Stimulated activated CD8-positive, alpha-beta memory T cell treated with anti-CD3 and anti-CD28 coated beads, Interleukin-15, amount 100 ng/mL, for 1 hour (primary cell): ENCODE results near the gene PAIP1.
A peak's percentile ranks its signal among the peaks of the same experiment; 100 is the strongest.
"Not testable (repeated sequence)": the region's sequence is repeated elsewhere in the genome, so short reads cannot be mapped to it uniquely, and the experiment has no call there.

Experiments used
- DNase-seq: peaks from one replicate; pipeline ENCODE4 v3.0.0-alpha.2; 2020; ENCODE audit warnings: low read depth

Gene PAIP1

DNA sequence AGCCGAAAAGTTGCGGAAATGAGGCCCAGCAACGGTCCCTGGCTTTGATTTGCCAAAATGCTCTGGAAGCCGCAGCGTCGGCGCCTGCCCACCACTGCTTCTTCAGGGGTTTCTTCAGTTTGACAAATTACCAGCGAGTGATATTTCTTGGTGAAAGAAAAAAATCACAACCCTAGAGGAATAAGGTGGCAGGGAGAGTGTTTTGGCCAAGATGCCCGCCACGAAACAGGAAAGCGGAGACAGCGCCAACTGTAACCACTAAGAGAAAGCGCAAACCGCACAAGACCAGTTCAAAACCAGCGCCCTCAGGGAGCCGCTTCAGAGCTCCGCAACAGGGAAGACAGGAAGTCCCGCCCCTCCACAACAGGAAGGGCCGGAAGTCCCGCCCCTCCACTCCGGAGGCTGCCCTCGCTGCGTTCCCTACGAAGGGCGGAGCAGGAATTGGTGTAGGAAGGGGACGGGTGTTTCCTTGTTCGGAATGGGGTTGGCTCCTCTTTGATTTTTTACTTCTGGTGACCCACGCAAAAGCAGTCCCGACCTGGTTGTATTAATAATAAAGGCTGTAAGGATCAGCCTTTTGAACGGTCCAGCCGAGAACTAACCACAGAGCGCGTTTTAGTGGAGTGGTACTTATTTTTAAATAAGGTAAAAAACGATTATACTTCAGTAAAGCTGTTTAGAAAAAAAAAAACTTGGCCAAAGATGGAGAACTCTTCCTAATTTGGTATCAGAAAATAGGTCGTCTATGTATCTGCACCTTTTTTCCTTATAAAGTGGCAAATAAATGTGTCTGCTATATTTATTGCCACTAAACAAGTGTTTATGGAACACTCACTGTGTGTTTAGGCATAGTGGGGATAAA lies 41.8 kb downstream of the PAIP1 start, which contains the start of gene C5orf34:
C5orf34 (minus strand) TSS at position 333 of the 862 bp plus-strand sequence. CDS start 5,809 bp downstream, outside the sequence.
- DNase-seq: peak; percentile 94

DNA sequence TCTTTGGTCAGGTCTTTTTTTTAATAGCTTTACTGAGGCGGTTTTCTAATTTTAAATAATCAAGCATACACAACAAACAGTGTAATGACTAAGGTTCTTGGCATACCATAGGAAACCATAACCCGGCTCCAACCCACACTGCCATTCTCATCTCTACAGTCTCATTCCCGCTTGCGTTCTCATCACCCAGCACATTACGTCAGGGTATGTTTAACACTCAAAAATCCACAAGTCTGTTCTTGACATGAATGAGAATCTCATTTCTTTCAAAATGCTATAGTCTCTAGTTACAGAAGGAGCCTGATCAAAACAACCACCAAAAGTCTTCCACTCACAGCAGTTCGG lies 42.4 kb downstream of the PAIP1 start:
- DNase-seq: no peak

DNA sequence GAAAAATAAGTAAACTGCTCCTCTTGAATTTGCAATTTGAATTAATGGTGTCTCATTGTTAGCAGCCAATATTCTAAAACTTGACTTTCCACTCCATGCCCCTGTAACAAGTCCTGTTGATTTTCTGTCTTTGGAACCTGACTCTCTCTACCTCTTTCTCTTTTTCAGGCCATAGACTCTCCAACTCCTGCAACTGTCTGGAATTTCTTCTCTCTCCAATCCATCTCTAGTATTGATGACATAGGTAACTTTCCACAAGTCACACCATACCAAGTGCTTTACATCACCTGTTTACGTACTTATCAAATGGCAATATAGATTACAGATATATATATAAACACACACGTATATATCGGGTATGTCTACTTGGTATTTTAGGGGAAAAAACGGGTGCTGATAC lies 42.9 kb downstream of the PAIP1 start:
- no peak for DNase-seq

GRCh38 chr5:43511062-43511461 lies 45.8 kb downstream of the PAIP1 start:
- DNase-seq: not testable (repeated sequence)

GRCh38 chr5:43498581-43498980 lies 58.3 kb downstream of the PAIP1 start:
- DNase-seq: no peak

DNA sequence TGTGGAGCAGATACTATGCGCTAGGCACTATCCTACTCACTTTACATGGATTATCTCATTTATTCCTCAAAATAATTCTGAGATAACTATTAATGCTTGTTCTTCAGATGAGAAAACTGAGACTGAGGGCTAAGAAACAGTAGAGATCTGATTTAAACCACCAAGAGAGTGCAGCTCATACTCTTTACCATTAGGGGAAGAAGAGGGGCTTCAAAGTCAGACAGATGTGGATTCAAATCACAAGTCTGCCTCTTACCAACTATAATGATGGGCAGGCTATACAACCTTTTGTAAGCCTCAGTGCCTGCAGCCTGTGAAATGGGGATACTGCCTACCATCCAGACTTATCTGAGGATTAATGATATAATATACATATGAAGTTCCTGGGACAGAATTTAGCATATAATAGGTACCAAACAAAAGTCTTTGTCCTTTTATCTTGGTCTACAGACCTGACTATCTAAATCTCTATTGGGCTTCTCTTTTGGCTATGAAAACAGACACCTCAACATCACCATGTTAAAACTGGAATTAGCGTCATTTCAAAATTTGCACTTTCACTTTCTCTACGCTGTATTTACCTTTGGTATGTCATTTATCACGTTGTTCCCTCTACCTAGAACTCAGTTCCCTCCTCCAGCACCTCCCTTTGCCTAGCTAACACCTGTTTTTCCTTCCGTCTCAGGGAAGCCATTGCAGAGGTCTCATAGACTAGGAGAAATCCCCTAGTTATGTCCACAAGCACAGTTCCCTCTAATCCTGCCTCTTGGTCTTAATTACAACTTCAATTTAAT lies 59.4 kb downstream of the PAIP1 start:
- no peak for DNase-seq

GRCh38 chr5:43491326-43491725 lies 65.6 kb downstream of the PAIP1 start:
- DNase-seq: no peak

- no peak for DNase-seq
Observed at GRCh38 chr5:43486353-43486752, 70.5 kb downstream of the PAIP1 start.

GRCh38 chr5:43485406-43485805 lies 71.5 kb downstream of the PAIP1 start:
- DNase-seq: no peak

GRCh38 chr5:43484106-43484849 lies 72.6 kb downstream of the PAIP1 start:
- peak; percentile 71 for DNase-seq

DNA sequence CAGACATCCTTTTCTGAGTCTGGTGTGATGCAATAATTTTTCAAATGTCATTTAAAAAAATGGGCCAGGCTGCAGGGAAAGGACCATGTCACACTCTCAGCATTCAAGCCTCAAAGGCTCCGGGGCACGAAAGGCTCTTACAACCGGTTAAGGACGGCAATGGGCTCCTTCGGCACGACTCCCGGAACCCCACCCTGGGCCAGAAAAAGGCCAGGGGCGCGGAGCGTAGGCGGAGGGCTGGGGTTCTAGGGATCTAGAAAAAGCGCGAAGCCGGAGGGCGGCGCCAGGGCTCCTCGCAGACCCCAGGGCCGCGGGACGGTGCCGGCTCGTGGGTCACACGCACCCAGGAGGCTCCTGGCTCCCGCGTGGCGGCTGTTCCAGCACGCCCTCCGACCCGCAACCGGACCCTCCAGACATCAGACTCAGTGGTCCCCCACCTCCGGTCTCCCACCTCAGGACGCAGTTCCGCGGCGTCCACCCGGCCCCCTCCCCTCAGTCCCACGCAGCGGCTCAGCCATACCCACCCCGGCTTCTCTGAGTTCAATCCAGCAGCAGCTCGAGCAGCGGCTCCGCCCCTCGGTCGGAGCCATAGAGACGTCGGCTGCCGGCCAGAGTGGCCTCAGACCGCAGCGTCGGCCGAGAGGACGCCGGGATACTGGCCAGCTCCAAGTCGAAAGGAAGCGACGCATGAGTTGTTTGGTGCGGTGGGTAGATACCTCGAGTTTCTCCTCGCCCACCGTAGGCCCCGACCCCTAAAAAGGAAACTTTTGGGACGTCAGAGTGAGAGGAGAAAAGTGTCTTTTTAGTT lies 73.4 kb downstream of the PAIP1 start, which contains the start of gene TMEM267:
TMEM267 (minus strand) TSS at position 568 of the 808 bp plus-strand sequence. CDS start 29,896 bp downstream, outside the sequence.
- DNase-seq: peak; percentile 64

GRCh38 chr5:43482490-43483297 lies 74.2 kb downstream of the PAIP1 start:
- DNase-seq: no peak
